Right hindlimb (tissue), 1 donor: ENCODE measurements around the gene EPHA4.

ENCODE experiments used
- DNase-seq: peaks from one replicate; pipeline ENCODE4 v3.0.0-alpha.2; 2018

EPHA4 gene

GRCh38 chr2:221467610-221468009 is 104.5 kb downstream of the EPHA4 start:
- DNase-seq, result no peak

- no peak for DNase-seq
Observed at GRCh38 chr2:221466744-221467143, 105.4 kb downstream of the EPHA4 start.

- DNase-seq, result no peak
Observed at GRCh38 chr2:221465776-221466175, 106.3 kb downstream of the EPHA4 start.

- DNase-seq, result no peak
Observed at GRCh38 chr2:221464971-221465370, 107.1 kb downstream of the EPHA4 start.

GRCh38 chr2:221463241-221463896 is 108.7 kb downstream of the EPHA4 start:
- DNase-seq, result no peak

- no peak for DNase-seq
Observed at GRCh38 chr2:221461901-221462300, 110.2 kb downstream of the EPHA4 start.

GRCh38 chr2:221460136-221460535 is 112.0 kb downstream of the EPHA4 start:
- DNase-seq, result no peak

- no peak for DNase-seq
Observed at GRCh38 chr2:221458578-221458977, 113.5 kb downstream of the EPHA4 start.

GRCh38 chr2:221455214-221455613 is 116.9 kb downstream of the EPHA4 start:
- no peak for DNase-seq

- no peak for DNase-seq
Observed at GRCh38 chr2:221454459-221455105, 117.5 kb downstream of the EPHA4 start.

GRCh38 chr2:221451862-221452788 is 120.0 kb downstream of the EPHA4 start:
- no peak for DNase-seq

- no peak for DNase-seq
Observed at GRCh38 chr2:221450280-221450679, 121.8 kb downstream of the EPHA4 start.

- no peak for DNase-seq
Observed at GRCh38 chr2:221449406-221449805, 122.7 kb downstream of the EPHA4 start.

- DNase-seq, result no peak
Observed at GRCh38 chr2:221448844-221449390, 123.2 kb downstream of the EPHA4 start.

GRCh38 chr2:221448057-221448843 is 123.9 kb downstream of the EPHA4 start:
- DNase-seq, result no peak

GRCh38 chr2:221447310-221447709 is 124.8 kb downstream of the EPHA4 start:
- no peak for DNase-seq

GRCh38 chr2:221446140-221446539 is 126.0 kb downstream of the EPHA4 start:
- no peak for DNase-seq

GRCh38 chr2:221444106-221444505 is 128.0 kb downstream of the EPHA4 start:
- no peak for DNase-seq

- no peak for DNase-seq
Observed at GRCh38 chr2:221443645-221444044, 128.5 kb downstream of the EPHA4 start.

- DNase-seq, result no peak
Observed at GRCh38 chr2:221442128-221442527, 130.0 kb downstream of the EPHA4 start.

- DNase-seq, result no peak
Observed at GRCh38 chr2:221439761-221440479, 132.2 kb downstream of the EPHA4 start.

GRCh38 chr2:221437056-221437455 is 135.0 kb downstream of the EPHA4 start:
- DNase-seq, result no peak
